Colon (tissue), 2 donors: ENCODE results near the gene SQSTM1.
"Not testable (repeated sequence)": the region's sequence is repeated elsewhere in the genome, so short reads cannot be mapped to it uniquely, and the experiment has no call there.

Experiments used
- FAIRE-seq: peaks from 2 replicates; lab custom pipeline; 2012; peaks lifted over from hg19 to GRCh38; lab: Jason Lieb, UNC
- donor health status: control.
- donor health status: control.

The SQSTM1 gene

DNA sequence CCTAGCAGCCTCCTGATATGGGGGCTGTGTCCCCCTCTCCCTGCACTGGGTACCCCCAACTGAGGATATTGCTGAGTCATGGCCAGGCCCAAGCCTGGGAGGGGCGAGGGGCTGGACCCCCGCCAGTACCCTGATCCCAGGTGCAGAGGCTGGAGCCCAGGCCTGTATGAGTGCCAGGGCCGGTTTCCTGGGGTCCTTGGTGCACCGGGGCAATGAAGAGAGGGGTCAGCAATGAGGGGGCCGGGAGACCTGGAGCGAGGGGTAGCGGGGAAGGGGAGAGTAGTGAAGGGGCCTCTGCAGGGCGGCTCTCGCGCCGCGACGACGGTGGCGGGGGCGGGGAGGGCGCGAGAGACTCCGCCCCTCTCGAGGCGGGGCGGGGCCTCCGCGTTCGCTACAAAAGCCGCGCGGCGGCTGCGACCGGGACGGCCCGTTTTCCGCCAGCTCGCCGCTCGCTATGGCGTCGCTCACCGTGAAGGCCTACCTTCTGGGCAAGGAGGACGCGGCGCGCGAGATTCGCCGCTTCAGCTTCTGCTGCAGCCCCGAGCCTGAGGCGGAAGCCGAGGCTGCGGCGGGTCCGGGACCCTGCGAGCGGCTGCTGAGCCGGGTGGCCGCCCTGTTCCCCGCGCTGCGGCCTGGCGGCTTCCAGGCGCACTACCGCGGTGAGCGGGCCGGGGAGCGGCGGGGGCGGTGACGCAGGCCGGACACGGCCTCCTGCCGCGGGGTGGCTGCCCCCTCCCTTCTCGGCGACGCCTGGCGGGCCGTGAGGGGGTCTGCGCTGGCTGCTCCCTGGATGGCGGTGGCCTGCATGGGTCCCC is at the start of gene SQSTM1:
Gene SQSTM1 (plus strand): TSS at position 423 of the 815 bp plus-strand sequence. CDS start 32 bp downstream, at position 455.
- FAIRE-seq = no peak

DNA sequence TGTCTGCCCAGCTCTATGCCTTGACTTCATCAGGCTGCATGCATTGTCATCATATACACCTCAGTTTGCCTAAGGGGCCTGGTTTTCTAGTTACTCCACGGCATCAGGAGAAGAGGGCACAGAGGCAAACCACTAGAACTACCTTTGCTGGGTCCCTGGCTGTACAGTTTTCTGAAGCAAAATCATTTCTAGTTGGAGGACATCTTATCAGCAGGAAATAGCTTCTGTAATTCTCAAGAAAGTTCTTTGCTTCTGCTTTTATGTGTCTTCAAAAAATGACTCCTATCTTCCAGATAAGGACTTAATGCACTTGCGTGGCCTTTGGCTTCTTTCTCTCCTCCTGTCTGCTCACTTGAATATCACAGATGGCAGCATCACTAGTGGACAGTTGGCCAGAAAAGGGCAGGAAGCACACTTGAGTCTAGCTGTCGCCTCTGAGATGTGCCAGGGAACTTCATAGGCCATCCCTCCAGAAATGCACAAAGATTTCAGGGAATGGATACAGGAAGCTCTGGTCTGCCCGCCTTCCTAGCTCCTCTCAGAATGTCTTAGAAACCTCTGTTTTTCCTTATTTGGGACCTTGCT is 49.3 kb upstream of the SQSTM1 start:
- no peak for FAIRE-seq

DNA sequence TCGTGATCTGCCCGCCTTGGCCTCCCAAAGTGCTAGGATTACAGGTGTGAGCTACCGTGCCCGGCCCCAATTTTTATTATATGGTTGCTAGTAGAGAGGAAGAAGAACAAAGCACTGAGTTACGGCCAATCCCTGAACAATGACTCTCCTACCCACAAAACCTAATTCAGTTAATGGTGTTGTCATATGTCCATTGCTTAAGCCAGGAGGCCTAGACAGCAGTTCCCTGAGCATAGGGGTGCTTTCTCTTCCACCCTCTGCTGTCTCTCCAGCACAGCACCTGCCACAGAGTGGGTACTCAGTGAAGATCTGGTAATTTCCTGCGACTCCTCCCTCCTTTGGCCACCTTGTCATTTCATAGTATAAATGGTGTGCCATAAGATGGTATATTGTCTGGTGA is 48.4 kb upstream of the SQSTM1 start:
- no peak for FAIRE-seq

DNA sequence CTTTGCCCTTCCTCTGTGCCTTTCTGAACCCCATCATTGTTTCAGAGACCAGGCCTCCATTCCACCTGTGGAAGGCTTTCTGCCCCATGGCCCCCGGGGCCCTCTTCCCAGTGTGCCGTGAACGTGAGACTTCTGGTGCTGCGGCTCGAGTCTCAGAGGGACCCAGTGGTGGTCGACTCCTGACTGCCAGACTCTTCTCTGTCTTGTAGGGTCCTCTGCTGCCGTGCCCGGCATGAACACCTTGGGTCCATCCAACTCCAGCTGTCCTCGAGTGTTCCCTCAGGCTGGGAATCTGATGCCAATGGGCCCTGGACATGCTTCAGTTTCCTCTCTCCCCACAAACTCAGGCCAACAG is 47.0 kb upstream of the SQSTM1 start:
- no peak for FAIRE-seq

DNA sequence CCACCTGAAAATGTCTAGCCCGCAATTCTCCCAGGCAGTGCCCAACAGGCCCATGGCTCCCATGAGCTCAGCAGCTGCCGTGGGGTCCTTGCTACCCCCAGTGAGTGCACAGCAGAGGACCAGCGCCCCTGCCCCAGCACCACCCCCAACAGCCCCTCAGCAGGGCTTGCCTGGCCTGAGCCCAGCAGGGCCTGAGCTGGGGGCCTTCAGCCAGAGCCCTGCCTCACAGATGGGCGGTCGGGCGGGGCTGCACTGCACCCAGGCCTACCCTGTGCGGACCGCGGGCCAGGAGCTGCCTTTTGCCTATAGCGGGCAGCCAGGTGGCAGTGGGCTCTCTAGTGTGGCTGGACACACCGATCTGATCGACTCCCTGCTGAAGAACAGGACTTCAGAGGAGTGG is 46.3 kb upstream of the SQSTM1 start:
- no peak for FAIRE-seq

DNA sequence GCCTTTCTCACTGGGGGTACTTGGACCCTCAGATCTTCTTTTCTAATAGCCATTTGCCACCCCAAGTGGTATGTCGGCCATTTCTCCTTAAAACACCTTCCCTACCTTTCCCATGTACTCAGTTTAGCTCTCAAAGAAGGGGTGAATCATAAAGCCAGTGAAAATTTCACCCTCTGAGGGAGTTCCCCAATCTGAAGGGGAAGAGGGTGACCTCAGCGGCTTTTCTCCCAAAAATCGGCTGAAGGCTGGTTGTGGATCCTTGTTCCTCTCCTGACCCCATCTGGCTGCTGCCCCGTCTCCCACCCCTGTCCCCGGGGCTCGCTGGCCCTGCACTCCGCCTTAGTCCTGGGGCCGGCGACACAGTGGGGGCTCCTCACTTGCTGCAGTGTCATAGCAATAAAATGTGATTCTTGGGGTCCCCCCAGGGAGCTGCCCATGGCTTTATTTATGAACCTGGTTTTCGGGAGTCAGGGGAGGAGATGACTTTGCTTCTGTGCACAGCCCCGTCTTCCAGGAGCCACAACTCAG is 44.2 kb upstream of the SQSTM1 start:
- no peak for FAIRE-seq

DNA sequence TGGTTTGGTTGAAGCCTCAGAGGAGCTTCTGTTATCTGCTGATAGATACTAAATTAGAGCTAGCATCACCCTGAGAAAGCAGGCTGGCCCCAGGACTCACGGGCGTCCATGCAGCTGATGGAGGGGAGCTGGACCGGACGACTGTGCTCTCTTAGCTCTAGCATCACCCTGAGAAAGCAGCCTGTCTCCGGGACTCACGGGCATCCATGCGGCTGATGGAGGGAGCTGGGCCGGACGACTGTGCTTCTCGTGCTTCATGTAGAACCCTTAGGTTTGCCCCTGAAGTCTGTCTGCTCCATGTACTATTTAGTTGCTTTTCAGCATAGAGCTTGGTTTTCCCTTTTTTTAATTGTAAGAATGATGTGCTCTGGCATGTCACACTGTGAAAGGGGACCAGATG is 43.2 kb upstream of the SQSTM1 start:
- FAIRE-seq = no peak

DNA sequence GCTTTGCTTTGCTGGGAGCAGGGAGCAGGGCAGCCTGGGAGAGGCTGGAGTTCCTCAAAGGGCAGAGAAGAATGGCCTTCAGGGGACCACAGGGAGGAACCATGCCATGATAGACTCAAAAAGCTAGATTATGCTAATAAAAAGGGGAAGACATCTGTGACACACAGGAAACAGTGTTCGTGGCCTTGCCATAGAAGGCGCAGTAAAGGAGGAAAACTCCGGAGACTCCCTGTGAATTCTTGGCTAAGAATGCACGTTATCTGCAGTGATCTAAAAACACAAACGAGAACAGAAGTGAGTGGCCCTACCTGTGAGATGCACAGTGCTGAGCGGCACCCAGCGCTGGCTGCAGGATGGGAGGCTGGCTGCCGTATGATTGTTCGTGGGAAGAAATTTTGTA is 42.8 kb upstream of the SQSTM1 start:
- no peak for FAIRE-seq

DNA sequence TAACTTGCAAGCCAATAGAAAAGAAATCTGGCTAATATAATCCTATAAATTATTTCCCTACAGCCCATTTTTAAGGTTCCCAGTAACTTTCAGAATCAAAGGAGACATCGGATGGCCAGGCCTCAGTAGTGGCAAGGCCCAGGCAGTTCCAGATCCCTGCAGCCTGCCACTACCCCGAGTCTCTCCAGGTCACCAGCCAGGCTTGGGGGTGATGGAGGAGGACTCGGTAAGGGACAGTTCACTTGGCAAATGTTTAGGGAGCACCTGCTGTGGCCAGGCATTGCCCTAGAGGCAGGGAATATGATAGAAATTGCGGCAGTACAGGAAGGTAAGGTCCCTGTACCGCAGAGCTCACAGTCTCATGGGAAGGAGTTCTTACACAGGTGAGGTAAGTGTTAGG is 42.1 kb upstream of the SQSTM1 start:
- no peak for FAIRE-seq

DNA sequence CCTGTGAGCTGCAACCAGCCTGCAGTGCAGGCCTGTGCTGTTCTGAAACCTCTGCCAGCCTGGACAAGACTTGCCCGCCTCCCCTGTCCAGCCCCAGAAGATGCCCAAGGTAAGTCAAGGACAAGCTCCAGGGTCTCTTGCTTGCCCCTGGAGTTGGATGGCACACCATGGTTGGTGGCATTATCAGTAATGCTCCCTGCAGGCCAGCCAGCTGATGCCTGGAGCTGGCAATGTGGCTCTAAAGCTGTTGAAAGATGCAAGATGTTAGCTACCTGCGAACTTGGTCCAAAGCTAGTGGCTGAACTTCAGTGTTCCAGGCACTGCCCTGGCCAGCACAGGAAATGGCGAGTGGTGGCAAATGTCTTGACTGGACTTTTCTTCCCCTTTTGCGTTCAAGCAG is 40.9 kb upstream of the SQSTM1 start:
- no peak for FAIRE-seq

DNA sequence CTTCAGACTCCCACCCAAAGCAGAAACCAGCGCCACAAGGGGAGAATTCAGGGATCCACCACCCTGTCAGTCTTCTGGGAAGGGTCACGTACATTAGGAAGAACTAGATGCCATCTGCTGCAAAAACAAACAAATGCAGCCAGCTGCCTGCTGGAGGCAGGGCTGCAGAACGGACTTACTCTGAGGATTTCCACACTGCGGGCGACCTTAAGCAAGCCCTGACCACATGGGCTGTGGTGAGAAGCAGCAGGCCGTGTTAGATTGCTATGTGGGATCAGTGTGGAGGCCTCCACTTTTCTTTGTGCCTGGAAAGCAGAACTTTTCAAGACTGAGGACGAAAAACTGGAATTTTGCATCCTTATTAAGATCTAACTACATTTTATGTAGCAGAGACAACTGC is 40.3 kb upstream of the SQSTM1 start:
- FAIRE-seq = no peak

DNA sequence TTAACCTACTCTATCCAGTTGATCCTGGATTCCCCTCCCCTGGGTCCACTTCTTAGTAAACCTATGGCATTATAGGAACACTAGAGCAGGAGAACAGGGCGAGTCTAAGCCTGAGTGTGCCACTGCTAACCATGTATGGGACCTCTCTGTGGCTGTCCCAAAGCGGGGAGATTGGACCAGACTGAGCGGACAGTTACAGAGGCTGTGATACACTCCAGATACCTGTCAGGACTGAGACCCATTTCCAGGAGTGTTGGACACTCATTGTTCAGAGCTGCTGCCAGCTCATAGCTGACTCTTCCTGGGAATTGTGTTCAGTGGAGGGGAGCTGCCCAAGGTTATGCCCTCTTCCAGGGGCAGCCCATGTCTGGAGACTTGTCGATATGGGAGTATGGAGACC is 38.9 kb upstream of the SQSTM1 start:
- FAIRE-seq = no peak

DNA sequence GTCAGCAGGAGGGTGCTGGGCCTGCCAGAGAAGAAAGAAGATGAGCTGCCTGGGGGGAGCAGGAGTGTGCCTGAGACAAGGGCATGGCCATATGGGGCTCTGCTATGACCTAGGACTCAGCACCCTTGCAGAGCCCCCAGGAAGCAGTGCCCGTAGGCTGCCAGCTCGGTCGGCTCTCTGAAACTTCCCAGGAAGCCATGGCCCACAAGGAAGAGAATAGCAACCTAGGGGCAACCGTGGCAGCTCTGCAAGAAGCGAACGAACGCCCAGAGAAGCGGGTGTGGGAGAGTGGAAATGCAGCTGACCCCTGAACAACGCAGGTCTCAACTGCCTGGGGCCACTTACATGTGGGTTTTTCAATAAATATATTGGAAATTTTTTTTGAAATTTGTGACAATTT is 37.6 kb upstream of the SQSTM1 start:
- FAIRE-seq = no peak

DNA sequence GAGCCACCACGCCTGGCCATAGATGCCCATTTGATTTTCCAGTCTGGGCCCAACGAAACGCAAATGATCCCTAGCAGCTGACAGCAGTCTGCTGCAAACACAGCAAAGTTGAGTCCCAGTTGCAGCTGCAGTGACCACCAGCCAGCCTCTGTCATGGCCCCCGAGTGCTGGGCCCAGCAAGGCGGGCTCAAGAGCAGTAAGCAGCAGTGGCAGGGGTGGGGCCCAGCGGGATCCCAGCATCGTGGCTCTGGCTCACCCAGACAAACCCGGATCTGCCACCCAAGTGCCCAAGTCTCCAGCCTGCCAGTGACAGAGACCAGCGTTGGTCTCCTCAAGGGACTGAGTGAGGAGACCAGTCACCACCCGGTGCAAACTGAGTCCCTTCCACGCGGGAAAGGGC is 33.8 kb upstream of the SQSTM1 start:
- no peak for FAIRE-seq

DNA sequence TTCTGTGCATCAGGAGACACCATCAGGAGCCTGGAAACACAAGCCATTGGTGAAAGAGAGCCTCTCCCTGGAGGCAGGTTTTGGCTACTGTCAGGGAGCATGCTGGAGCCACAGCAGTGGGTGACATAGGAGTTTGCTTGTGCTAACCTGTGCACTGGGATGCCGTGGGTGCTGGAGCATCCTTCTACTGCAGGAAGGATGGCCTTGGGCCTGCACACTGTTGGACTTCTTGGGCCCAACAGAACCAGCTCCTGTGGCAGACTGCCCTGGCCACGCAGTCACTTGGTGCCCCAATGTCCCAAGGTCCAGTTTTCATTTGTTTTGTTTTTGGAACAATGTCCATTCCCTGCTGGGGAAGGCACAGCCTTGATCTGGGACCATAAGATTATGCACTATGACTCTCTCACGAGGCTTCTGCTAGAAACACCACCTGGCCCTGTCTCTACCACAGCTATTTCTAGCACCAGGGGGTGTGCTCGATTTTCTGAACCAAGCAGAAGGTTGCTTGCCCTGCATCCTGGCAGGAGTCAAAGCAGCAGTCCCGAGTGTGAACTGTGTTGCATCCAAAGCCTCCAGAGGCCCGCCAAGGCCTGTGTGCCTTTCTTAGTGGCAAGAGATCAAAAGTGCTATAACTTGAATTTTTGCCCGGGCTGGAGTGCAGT is 32.4 kb upstream of the SQSTM1 start:
- FAIRE-seq = no peak

DNA sequence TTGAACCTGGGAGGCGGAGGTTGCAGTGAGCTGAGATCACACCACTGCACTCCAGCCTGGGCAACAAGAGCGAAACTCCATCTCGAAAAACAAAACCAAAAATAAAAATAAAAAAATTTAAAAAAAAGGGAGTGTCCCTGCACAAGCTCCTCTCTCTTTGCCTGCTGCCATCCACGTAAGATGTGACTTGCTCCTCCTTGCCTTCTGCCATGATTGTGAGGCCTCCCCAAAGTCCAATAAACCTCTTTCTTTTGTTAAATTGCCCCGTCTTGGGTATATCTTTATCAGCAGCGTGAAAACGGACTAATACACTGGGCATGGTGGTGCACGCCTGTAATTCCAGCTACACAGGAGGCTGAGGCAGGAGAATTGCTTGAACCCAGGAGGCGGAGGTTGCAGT is 31.4 kb upstream of the SQSTM1 start:
- not testable (repeated sequence) for FAIRE-seq

DNA sequence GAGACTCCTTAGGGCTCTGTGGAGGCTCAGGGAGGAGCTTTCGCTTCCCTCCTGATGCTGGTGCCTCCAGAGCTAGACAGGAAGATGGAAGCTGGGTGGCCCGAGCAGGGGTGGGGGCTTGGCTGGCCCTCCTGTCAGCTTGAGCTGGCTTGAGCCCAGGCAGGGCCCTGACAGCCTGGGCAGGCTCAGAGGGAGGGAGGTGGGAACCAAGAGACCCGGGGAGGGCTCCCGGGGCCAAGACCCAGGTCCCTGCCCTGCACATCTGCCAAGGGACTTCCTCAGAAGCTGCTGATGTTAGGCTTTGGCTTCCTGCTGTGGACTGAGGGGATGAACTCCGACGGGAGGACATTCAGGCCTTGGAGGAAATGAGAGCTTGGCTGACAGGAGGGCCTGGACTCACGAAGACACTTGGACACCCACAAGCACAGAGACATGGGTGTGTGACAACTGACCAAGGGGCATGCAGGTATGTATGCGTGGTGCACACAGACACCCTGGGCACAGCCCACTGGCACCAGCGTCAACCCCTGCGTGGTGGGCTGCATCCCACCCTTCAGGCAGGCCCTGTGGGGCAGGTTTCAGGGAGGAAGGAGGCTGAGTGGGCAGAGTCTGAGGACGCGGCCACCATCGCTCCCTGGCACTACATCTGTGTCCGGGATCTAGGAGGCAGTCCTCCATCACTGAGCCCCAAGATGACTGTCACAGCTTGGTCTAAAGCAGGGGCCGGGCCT is 28.7 kb upstream of the SQSTM1 start:
- FAIRE-seq = no peak

DNA sequence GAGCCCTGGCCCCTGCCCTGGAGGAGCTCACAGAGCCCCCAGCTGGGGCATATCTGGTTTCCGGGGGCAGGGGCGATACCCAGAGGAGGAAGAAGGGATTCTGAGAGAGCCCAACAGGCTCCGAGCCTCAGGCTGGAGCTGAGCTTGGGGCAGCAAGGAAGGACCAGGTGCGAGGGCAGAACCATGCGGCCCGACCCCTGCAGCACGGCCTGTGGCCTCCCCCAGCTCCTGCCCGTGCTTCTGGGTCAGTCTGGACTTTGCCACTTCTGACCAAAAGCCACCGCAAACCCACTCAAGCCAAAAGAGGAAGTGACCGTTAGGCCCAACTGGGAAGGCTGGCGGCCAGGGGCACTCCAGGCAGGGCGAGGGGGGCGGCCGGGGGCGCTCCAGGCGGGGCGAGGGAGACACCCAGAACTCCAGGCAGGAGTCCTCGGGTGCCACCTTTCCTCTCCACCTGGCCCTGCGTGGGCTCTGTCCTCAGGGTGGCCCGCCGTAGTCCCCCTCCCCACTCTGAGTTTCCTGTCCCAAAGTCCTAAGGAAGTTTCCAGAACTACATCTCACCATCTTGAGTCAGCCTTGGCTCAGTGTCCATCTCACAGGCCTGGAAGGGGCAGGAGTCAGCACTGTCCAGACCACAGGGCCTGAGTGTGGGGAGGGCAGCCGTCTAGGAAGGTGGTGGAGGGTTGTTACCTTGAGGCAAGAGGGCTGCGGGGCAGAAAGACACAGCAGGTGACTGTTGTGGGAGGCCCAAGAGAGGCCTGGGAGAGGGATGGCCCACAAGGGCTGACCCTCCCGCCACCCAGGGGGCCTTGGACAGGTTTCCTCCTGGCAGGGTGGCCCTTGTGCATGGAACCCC is 27.9 kb upstream of the SQSTM1 start:
- no peak for FAIRE-seq

DNA sequence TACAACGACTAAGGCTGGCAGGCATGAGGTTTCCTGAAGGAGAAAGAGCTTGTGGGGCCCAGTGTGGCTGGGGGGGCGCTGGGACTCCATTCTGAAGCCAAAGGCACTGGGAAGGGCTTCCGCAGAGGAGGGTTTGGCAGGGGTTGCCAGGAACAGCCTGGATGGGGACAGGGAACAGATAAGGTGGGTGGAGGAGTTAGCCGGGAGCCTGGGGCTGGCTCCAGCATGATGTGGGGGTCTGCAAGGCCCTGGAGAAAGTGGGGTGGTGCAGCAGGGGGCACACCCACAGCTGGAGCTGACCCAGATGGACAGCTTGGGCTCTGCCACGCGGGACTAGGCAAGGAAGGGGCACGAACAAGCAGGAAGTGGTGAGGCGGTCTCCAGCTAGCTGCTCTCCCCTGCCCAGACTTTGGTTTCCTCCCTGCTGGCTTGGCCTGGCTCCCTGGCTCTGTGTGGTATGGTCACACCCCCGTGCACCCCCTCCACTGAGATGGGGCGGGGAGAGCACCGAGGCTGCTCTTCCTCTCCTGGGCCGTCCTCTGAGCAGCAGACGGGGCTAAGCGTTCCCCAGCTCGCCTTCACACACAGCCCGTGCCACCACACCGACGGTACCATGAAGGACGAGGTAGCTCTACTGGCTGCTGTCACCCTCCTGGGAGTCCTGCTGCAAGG is 27.1 kb upstream of the SQSTM1 start, which contains the start of gene LTC4S:
Gene LTC4S (plus strand): TSS at position 519 of the 672 bp plus-strand sequence. CDS start 95 bp downstream, at position 614.
- FAIRE-seq = no peak

DNA sequence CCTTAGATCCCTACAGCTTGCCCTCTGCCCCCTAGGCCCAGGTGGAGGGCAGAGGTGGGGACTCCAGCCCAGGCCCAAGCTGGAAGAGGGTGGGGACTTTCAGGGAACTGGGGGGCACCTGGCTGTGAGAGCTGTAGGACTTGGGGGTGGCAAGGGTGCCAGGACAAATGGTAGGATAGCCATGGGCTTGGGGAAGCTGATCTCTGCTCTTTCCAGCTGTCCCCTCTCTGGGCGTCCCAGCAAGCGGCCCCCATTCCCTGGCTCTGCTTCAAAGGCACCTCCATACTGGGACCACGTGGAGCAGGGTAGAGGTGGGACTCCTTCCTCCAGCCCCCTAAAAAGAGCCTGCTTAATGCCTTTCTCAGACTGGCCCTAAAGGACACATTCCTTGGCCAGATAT is 26.5 kb upstream of the SQSTM1 start:
- FAIRE-seq = no peak

DNA sequence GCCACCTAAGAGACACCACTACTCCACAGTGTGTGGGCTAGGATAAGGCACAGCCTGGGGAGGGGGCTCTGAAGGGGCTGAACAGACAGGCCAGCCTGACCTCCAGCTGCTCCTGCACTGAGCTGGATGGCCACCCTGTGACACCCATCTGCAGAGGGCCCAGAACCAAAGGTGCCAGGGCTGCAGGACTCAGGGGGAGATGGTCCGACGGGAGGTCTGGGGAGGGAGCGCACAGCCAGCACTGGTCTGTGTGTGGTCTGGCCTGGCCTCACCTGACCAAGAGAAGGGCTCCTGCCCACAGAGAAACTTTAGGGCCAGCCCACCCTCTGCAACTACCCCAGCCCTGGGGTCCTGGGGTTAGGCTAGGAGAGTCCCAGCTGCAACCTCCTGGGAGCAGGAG is 26.1 kb upstream of the SQSTM1 start:
- no peak for FAIRE-seq
